ENCODE data around the gene PRKN. TPM values are rescaled to one million over a fixed set of nuclear protein-coding genes. Genes with fewer than 3 reads are reported as not detected.

The PRKN gene
- polyA plus RNA-seq, 6 donors from 2014 or later = 1.4 to 9.3 (median 3.6) TPM

- H3K27ac Mint-ChIP-seq = no peak overlapping the region
- peaks cover 1 to 13% (median 7%) of the 10 kb centered on the region in 7 donors for H3K9me3 Mint-ChIP-seq
- ATAC-seq (ENCODE audit: low read depth in 2 of 2) (no peak), DNase-seq (no peak)
- no peaks in the 10 kb centered on the region for H3K36me3 Mint-ChIP-seq
- peaks cover 4 to 24% (median 8%) of the 10 kb centered on the region in 3 donors for H3K27me3 Mint-ChIP-seq
- H3K4me1 Mint-ChIP-seq = no peaks in the 10 kb centered on the region
- H3K4me3 Mint-ChIP-seq = no peak overlapping the region
These were observed 1325.8 kb downstream of the PRKN start for GRCh38 chr6:161401587-161402309.

- no peak overlapping the region for H3K27ac Mint-ChIP-seq
- no peaks in the 10 kb centered on the region for H3K36me3 Mint-ChIP-seq
- DNase-seq (no peak), ATAC-seq (ENCODE audit: low read depth in 2 of 2) (no peak)
- no peak overlapping the region for H3K4me3 Mint-ChIP-seq
- peaks cover 1 to 13% (median 7%) of the 10 kb centered on the region in 7 donors for H3K9me3 Mint-ChIP-seq
- peaks cover 4 to 25% (median 8%) of the 10 kb centered on the region in 3 donors for H3K27me3 Mint-ChIP-seq
- no peaks in the 10 kb centered on the region for H3K4me1 Mint-ChIP-seq
These were observed 1326.9 kb downstream of the PRKN start for GRCh38 chr6:161400671-161401070.

DNA sequence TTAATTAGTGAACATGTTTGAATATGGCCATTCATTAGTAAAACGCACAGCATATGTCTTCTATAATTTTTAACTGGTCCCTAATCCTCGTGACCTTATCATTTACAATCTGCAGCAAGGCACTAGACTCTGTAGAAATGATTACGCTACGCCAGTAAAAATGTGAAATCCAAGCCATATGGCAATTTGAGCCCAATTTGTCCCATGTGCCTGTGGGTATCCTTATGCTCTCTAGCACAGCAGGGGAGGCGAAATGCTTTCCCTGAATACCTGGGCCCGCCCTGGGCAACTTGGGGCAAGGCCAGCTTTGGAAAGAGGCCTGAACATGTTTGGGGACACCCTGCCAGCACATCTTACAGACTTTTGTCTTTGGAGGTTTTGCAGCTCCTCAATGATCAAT is 1331.0 kb downstream of the PRKN start:
- Mint-ChIP-seq H3K27ac (no peak overlapping the region), H3K4me3 (no peak overlapping the region), H3K36me3 (no peaks in the 10 kb centered on the region), H3K27me3 (peaks cover 0 to 25% (median 8%) of the 10 kb centered on the region in 3 donors), H3K4me1 (no peaks in the 10 kb centered on the region), H3K9me3 (peaks cover 0 to 7% (median 1%) of the 10 kb centered on the region in 7 donors)
- ATAC-seq (ENCODE audit: low read depth in 2 of 2) (no peak), DNase-seq (no peak)

- ATAC-seq (ENCODE audit: low read depth in 2 of 2) (no peak), DNase-seq (no peak)
- Mint-ChIP-seq H3K36me3 (no peaks in the 10 kb centered on the region), H3K27ac (peak overlapping the region in 1 of 6 donors; percentile 23), H3K4me3 (no peak overlapping the region), H3K27me3 (peaks cover 0 to 25% (median 8%) of the 10 kb centered on the region in 3 donors), H3K4me1 (no peaks in the 10 kb centered on the region), H3K9me3 (peaks cover 0 to 7% (median 1%) of the 10 kb centered on the region in 7 donors)
These were observed 1331.8 kb downstream of the PRKN start for GRCh38 chr6:161395716-161396231.

DNA sequence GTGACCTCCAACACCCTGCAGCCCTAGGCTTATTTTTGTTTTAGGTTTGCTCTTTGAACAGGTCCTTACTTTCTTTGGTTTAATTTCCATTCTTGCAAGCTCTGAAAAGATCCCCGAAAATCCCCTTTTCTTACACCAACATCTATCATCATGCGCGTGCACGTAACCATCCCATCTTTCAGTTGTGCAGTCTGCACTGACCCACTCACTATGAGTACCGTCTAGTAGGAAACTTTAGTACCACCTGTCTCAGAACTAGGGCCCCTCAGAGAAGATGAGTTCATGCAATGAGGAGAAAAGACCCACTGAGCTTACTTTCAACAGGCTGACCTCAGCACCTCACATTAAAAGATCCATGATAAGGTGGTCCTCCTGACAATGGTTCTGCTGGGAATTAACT is 1333.1 kb downstream of the PRKN start:
- Mint-ChIP-seq H3K4me3 (no peak overlapping the region), H3K27me3 (peaks cover 0 to 25% (median 8%) of the 10 kb centered on the region in 3 donors), H3K27ac (no peak overlapping the region), H3K36me3 (no peaks in the 10 kb centered on the region), H3K9me3 (peaks cover 0 to 7% (median 1%) of the 10 kb centered on the region in 7 donors), H3K4me1 (no peaks in the 10 kb centered on the region)
- no peak for DNase-seq
- ATAC-seq (ENCODE audit: low read depth in 2 of 2) = no peak

DNA sequence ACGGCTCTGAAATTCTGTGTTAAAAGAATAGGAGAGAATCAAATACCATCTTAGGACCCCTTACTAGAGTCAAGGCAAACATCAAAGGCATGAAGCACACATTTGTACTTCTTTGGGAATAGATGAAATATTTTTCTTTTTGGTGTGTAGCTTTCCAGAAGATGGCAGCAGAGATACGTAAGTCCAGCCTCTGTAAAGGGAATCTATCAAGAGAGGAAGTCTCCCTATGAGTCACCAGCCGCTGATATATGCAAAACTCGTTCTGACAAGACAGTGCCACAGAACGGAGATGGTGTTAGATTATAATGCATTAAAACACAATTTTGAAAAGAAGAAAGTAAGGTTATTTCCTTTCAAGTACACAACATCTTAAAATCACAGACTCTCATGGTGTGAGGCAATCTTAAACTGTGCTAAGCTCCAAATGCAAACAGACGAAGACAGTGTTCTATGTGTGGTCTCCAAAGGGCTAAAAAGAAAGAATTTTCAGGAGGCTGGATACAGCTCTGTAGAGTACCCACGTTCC is 1333.7 kb downstream of the PRKN start:
- peak; percentile 26 for DNase-seq

DNA sequence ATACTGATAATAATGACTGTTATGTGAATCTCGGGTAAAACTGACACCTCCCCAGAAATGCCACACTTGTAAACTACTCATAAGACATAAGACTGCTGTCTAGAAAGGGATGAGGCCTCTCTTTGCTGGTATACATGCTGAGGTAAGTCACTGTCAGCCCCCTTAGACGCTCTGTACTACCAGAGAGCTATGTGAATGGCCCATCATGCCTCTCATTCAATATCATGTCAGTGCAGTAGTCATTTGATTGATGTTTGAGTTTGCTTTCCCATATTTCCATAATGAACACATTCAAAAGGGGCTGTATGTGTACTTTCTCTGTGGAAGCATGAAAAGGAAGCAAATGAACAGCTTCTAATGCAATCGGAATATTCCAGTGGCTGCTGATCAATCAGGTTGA is 1334.3 kb downstream of the PRKN start:
- H3K9me3 Mint-ChIP-seq = peaks cover 0 to 9% (median 0%) of the 10 kb centered on the region in 7 donors
- no peaks in the 10 kb centered on the region for H3K36me3 Mint-ChIP-seq
- no peaks in the 10 kb centered on the region for H3K4me1 Mint-ChIP-seq

More for the DNA sequence above, 1333.7 kb downstream of the PRKN start:
- Mint-ChIP-seq H3K36me3 (no peaks in the 10 kb centered on the region), H3K27ac (no peak overlapping the region), H3K4me3 (no peak overlapping the region), H3K4me1 (no peaks in the 10 kb centered on the region), H3K27me3 (peaks cover 0 to 22% (median 4%) of the 10 kb centered on the region in 3 donors), H3K9me3 (peaks cover 0 to 7% (median 2%) of the 10 kb centered on the region in 7 donors)
- peak; percentile 56 to 67 for ATAC-seq (ENCODE audit: low read depth in 2 of 2)

DNA sequence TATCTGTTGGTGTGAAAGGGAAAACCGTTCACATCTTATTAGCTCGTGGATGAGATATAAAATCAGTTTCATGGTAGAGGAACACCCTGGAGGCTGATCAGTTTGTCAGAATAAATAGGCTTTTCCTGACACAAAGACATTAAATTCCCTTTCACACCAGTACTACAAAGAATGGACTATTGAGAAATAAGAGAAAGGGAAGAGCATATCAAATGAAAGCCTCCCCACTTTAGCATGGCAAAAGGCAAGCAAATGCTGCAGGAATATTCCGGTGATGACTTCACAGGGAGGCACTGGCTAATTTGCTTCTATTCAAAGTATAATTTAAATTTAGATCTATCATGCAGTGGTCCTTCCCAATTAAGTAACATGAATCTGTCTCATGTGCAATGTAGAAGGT is 1337.8 kb downstream of the PRKN start:
- peaks cover 0 to 22% (median 7%) of the 10 kb centered on the region in 7 donors for H3K9me3 Mint-ChIP-seq
- H3K27me3 Mint-ChIP-seq = no peaks in the 10 kb centered on the region
- no peak overlapping the region for H3K4me3 Mint-ChIP-seq
- DNase-seq (no peak), ATAC-seq (ENCODE audit: low read depth in 2 of 2) (no peak)
- H3K4me1 Mint-ChIP-seq = no peaks in the 10 kb centered on the region
- peaks cover 0 to 7% of the 10 kb centered on the region in 2 donors for H3K36me3 Mint-ChIP-seq
- H3K27ac Mint-ChIP-seq = no peak overlapping the region

More for the DNA sequence above, 1334.3 kb downstream of the PRKN start:
- DNase-seq = no peak
- Mint-ChIP-seq H3K4me3 (no peak overlapping the region), H3K27me3 (peaks cover 0 to 16% (median 0%) of the 10 kb centered on the region in 3 donors), H3K27ac (no peak overlapping the region)
- no peak for ATAC-seq (ENCODE audit: low read depth in 2 of 2)

GRCh38 chr6:161383951-161384350 is 1343.6 kb downstream of the PRKN start:
- Mint-ChIP-seq H3K27me3 (peaks cover 0 to 6% (median 0%) of the 10 kb centered on the region in 3 donors), H3K4me1 (no peaks in the 10 kb centered on the region), H3K4me3 (no peak overlapping the region), H3K36me3 (peaks cover 0 to 7% of the 10 kb centered on the region in 2 donors), H3K9me3 (peaks cover 0 to 19% (median 6%) of the 10 kb centered on the region in 7 donors), H3K27ac (no peak overlapping the region)
- ATAC-seq (ENCODE audit: low read depth in 2 of 2) (no peak), DNase-seq (no peak)

- H3K36me3 Mint-ChIP-seq = no peaks in the 10 kb centered on the region
- no peaks in the 10 kb centered on the region for H3K9me3 Mint-ChIP-seq
These were observed 1347.6 kb downstream of the PRKN start for GRCh38 chr6:161379834-161380582.

GRCh38 chr6:161378115-161378514 is 1349.5 kb downstream of the PRKN start:
- peaks cover 0 to 6% (median 0%) of the 10 kb centered on the region in 3 donors for H3K27me3 Mint-ChIP-seq
- DNase-seq = no peak
- no peak for ATAC-seq (ENCODE audit: low read depth in 2 of 2)
- H3K4me1 Mint-ChIP-seq = no peaks in the 10 kb centered on the region
- H3K36me3 Mint-ChIP-seq = no peaks in the 10 kb centered on the region
- no peaks in the 10 kb centered on the region for H3K9me3 Mint-ChIP-seq
- H3K27ac Mint-ChIP-seq = no peak overlapping the region
- no peak overlapping the region for H3K4me3 Mint-ChIP-seq

More at GRCh38 chr6:161379834-161380582, 1347.6 kb downstream of the PRKN start:
- H3K4me3 Mint-ChIP-seq = no peak overlapping the region
- H3K27me3 Mint-ChIP-seq = peaks cover 0 to 6% (median 0%) of the 10 kb centered on the region in 3 donors
- H3K27ac Mint-ChIP-seq = no peak overlapping the region
- ATAC-seq (ENCODE audit: low read depth in 2 of 2) = no peak
- H3K4me1 Mint-ChIP-seq = no peaks in the 10 kb centered on the region
- no peak for DNase-seq

DNA sequence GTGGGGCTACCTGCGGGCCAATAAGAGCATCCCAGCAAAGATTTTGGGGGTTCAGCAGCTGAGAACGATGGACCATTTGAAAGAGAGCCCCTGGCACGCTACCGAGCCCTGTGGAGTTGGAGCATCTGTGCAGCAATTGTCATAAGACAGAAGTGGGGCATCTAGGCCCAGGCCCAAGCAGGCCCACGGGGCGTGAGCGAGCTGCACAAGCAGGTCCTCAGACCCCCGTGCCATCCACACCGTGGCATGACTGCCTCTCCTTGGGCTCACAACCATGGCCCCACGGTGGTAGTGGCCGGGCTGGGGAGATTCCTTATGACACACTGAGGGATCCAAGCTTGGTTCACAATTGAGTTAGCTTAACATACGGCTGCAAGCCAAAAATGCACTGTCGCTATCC is 1350.5 kb downstream of the PRKN start:
- H3K9me3 Mint-ChIP-seq = no peaks in the 10 kb centered on the region
- H3K36me3 Mint-ChIP-seq = no peaks in the 10 kb centered on the region
- DNase-seq (no peak), ATAC-seq (ENCODE audit: low read depth in 2 of 2) (no peak)
- H3K4me1 Mint-ChIP-seq = no peaks in the 10 kb centered on the region
- peaks cover 0 to 6% (median 0%) of the 10 kb centered on the region in 3 donors for H3K27me3 Mint-ChIP-seq
- no peak overlapping the region for H3K4me3 Mint-ChIP-seq
- no peak overlapping the region for H3K27ac Mint-ChIP-seq

DNA sequence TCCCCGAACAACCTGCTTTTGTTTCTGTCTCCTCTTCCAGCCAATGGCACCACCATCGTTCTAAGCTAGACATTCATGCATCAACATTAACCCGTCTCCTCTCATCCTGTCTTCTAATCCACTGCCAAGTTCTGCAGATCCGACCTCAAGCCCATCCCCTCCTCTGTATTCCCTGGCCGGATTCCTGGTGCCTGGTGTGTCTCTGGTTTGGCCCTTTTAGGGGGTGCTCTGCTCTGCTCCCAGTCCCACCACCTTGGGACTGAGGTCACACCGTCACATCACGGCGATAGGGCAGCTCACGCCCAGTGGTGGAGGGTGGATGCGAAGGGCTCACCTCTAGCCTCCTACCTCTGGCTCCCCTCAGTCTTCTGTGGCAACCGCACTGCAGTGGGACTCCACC is 1351.2 kb downstream of the PRKN start:
- Mint-ChIP-seq H3K27ac (no peak overlapping the region), H3K36me3 (no peaks in the 10 kb centered on the region), H3K4me3 (no peak overlapping the region), H3K27me3 (peaks cover 0 to 6% (median 0%) of the 10 kb centered on the region in 3 donors), H3K9me3 (no peaks in the 10 kb centered on the region), H3K4me1 (no peaks in the 10 kb centered on the region)
- DNase-seq (no peak), ATAC-seq (ENCODE audit: low read depth in 2 of 2) (no peak)

All from naive B cell (primary cell).